BLaER1 (cell line): Measurements from ENCODE around the gene KCNT2.

Experiments used
- H3K27ac ChIP-seq: shearing (Covaris generic); formaldehyde crosslinking; 2 replicates; pipeline ENCODE4 v1.8.1; 2022
- H3K27me3 ChIP-seq: shearing (Covaris generic); formaldehyde crosslinking; 2 replicates; pipeline ENCODE4 v1.8.1; 2022
- H3K36me3 ChIP-seq: shearing (Covaris generic); formaldehyde crosslinking; 2 replicates; pipeline ENCODE4 v1.8.1; 2022
- H3K4me1 ChIP-seq: shearing (Covaris generic); formaldehyde crosslinking; 2 replicates; pipeline ENCODE4 v1.8.1; 2022
- H3K4me2 ChIP-seq: shearing (Covaris generic); formaldehyde crosslinking; 2 replicates; pipeline ENCODE4 v1.8.1; 2022
- H3K4me3 ChIP-seq: shearing (Covaris generic); formaldehyde crosslinking; 2 replicates; pipeline ENCODE4 v1.8.1; 2022
- H3K9ac ChIP-seq: shearing (Covaris generic); formaldehyde crosslinking; 2 replicates; pipeline ENCODE4 v1.8.1; 2022
- H3K9me3 ChIP-seq: shearing (Covaris generic); formaldehyde crosslinking; 2 replicates; pipeline ENCODE4 v1.8.1; 2022
- H4K20me1 ChIP-seq: shearing (Covaris generic); formaldehyde crosslinking; 2 replicates; pipeline ENCODE4 v1.8.1; 2022
- Cebpa-rat ChIP-seq: shearing (Covaris generic); IDR thresholded peaks from 2 replicates; pipeline ENCODE4 v1.8.1; 2022

The KCNT2 gene

DNA sequence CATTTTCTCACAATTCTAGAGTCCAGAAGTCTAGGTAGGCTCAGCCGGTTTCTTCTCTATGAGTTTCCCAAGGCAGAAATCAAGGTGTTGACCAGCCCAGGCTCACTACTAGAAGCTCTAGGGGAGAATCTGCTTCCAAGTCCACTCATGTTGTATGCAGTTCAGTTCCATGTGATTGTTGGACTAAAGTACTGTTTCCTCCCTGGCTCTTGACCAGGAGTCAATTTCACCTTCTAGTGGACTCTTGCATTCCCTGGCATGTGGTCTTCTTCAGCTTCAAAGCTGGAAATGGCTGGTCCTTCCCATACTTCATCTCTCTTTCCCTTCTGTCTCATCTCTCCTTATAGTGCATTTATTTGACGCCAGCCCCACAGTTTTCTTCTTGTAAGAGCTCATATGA lies 153.4 kb downstream of the KCNT2 start:
- no peaks in the 10 kb centered on the region for H4K20me1 ChIP-seq
- H3K9me3 ChIP-seq: no peaks in the 10 kb centered on the region
- H3K27me3 ChIP-seq: no peaks in the 10 kb centered on the region
- no peaks in the 10 kb centered on the region for H3K4me1 ChIP-seq
- H3K9ac ChIP-seq: no peak overlapping the region
- H3K4me3 ChIP-seq: no peak overlapping the region
- no peak overlapping the region for H3K4me2 ChIP-seq
- no peak for TF ChIP-seq Cebpa-rat
- no peaks in the 10 kb centered on the region for H3K36me3 ChIP-seq
- no peak overlapping the region for H3K27ac ChIP-seq

- Histone ChIP-seq H3K9me3 (no peaks in the 10 kb centered on the region), H3K4me3 (no peak overlapping the region), H3K4me1 (no peaks in the 10 kb centered on the region), H3K4me2 (no peak overlapping the region), H4K20me1 (no peaks in the 10 kb centered on the region), H3K36me3 (no peaks in the 10 kb centered on the region), H3K9ac (no peak overlapping the region), H3K27me3 (no peaks in the 10 kb centered on the region), H3K27ac (no peak overlapping the region)
- TF ChIP-seq Cebpa-rat: no peak
Measured at GRCh38 chr1:196451103-196451502, 157.1 kb downstream of the KCNT2 start.

DNA sequence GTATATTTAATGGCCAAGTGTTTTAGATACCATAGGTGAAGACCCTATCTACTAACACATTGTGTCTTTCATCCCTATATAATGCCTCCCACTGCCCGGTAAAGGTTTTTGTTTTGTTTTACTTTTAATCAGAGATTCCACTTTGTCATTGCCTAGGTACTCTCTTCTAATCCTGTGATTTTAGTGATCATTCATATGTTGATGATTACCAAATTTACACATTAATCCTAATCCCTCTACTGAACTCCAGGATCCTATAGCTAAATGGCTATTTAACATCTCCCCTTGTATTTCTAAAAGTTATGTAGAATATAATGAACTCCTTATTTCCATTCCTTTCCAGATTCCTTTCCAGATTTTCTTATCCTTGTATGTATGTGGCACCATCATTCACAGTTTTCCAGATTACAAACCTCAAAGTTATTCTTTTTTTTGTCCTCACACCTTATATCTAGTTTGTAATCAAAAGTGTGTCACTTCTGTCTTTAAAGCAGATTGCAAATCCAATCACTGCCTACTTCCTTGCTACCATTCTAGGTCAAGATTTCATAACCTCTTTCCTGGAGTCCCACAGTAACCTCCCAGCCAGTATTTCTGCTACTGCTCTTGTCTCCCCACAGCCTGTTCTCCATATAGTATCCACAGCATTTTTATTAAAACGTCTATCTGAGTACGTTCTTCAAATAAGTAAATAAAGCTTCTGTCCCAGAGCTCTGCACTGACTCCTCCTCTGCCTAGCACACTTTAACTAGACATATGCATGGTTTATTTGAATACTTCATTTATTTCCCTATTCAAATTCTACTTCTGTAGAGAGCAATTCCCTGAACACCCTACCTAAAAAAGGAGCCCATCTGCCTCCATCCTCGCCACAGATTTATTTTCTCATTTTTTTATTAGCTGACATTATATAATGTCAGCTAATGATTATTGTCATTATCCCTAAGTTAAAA lies 157.8 kb downstream of the KCNT2 start:
- Histone ChIP-seq H3K4me2 (no peak overlapping the region), H3K27ac (no peak overlapping the region), H3K4me1 (no peaks in the 10 kb centered on the region), H4K20me1 (no peaks in the 10 kb centered on the region), H3K27me3 (no peaks in the 10 kb centered on the region), H3K9ac (no peak overlapping the region), H3K36me3 (no peaks in the 10 kb centered on the region), H3K9me3 (no peaks in the 10 kb centered on the region), H3K4me3 (no peak overlapping the region)
- TF ChIP-seq Cebpa-rat: no peak

DNA sequence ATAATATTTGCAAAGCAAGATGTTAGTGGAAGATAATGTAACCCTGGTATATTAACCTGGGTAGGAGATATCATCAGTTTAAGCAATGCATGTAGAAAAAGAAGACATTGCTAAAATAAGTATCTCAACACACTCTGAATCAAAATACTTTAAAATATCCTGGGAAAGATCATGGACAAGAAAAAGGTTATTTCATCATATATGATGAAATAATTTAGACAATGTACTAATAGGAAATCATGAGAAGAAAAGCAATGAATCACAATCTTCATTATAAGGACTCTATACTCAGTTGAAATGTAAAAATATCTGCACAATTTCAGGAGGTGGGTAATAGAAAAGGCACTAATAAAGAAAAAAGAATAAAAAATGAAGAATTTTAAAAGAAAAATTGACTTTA lies 158.8 kb downstream of the KCNT2 start:
- H3K36me3 ChIP-seq: no peaks in the 10 kb centered on the region

DNA sequence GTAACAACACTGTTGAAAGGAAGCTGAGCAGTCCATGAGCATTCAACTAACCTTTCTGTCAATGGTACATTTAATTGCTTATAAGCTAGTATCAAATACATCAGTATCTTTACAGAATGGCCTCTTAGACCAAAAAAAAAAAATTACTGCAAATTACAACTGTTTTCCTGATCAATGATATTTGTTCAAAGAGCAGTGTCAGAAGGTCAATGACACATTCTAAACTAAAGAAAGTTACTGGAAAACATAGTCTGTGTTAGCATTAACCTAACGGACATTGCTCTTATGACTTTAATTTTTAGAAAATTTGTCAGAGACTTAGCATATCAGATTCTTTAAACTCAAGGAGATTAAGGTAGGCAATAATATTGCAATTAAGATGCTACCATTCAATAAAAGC lies 162.5 kb downstream of the KCNT2 start:
- Histone ChIP-seq H3K36me3 (no peaks in the 10 kb centered on the region), H3K27ac (no peak overlapping the region), H3K4me1 (no peaks in the 10 kb centered on the region), H3K27me3 (no peaks in the 10 kb centered on the region), H3K9me3 (no peaks in the 10 kb centered on the region), H4K20me1 (no peaks in the 10 kb centered on the region), H3K4me3 (no peak overlapping the region), H3K4me2 (no peak overlapping the region), H3K9ac (no peak overlapping the region)
- TF ChIP-seq Cebpa-rat: no peak

More for the DNA sequence above, 158.8 kb downstream of the KCNT2 start:
- Histone ChIP-seq H3K27me3 (no peaks in the 10 kb centered on the region), H3K4me2 (no peak overlapping the region), H3K27ac (no peak overlapping the region), H3K9ac (no peak overlapping the region), H3K4me3 (no peak overlapping the region), H4K20me1 (no peaks in the 10 kb centered on the region), H3K9me3 (no peaks in the 10 kb centered on the region), H3K4me1 (no peaks in the 10 kb centered on the region)
- TF ChIP-seq Cebpa-rat: no peak

DNA sequence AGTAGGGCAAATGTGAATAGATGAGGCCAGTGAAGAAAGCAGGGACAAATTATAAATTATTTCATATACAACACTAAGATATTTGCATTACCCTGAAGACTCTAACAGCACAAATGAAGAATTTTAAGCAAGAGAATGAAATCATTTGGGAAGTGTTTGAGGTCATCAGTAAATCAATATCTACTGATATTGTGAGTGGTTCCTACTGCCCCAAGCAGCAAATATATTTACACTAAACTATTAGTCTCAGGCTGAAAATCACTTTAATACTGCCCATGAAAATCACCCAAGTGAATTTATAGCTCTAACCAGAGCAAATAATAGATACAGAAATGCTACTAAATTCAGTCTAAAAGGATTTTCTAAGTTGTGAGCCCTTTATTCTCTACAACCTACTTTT lies 163.6 kb downstream of the KCNT2 start:
- Histone ChIP-seq H3K36me3 (no peaks in the 10 kb centered on the region), H3K9me3 (no peaks in the 10 kb centered on the region), H3K4me3 (no peak overlapping the region), H3K9ac (no peak overlapping the region), H3K27me3 (no peaks in the 10 kb centered on the region), H3K4me2 (no peak overlapping the region), H4K20me1 (no peaks in the 10 kb centered on the region), H3K4me1 (no peaks in the 10 kb centered on the region), H3K27ac (no peak overlapping the region)
- TF ChIP-seq Cebpa-rat: no peak

GRCh38 chr1:196442366-196442765 lies 165.9 kb downstream of the KCNT2 start:
- Histone ChIP-seq H3K27me3 (no peaks in the 10 kb centered on the region), H3K4me2 (no peak overlapping the region), H3K36me3 (no peaks in the 10 kb centered on the region), H3K4me1 (no peaks in the 10 kb centered on the region), H3K27ac (no peak overlapping the region), H3K9ac (no peak overlapping the region), H3K4me3 (no peak overlapping the region), H4K20me1 (no peaks in the 10 kb centered on the region), H3K9me3 (no peaks in the 10 kb centered on the region)
- TF ChIP-seq Cebpa-rat: no peak

DNA sequence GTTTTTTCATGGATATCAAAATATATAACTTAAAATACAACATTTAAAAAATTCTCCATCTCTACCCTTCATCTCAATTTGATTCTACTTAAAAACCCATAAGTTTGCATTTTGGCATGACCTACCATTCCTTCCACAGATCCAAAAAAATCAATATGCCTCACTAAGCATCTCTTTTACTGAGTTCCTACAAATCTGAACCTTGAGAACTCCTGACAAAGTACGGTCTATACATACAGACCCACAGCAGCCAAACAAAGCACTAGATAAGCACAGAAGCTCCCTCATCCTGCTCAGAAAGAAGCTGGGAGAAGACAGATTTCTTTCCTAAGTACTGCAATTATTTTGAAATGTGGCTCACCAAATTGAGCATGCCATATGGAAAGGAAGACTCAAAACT lies 167.5 kb downstream of the KCNT2 start:
- Histone ChIP-seq H3K36me3 (no peaks in the 10 kb centered on the region), H3K4me3 (no peak overlapping the region), H3K27me3 (no peaks in the 10 kb centered on the region), H3K4me2 (no peak overlapping the region), H4K20me1 (no peaks in the 10 kb centered on the region), H3K27ac (no peak overlapping the region), H3K9me3 (no peaks in the 10 kb centered on the region), H3K9ac (no peak overlapping the region), H3K4me1 (no peaks in the 10 kb centered on the region)
- no peak for TF ChIP-seq Cebpa-rat

GRCh38 chr1:196438329-196438728 lies 169.9 kb downstream of the KCNT2 start:
- no peak overlapping the region for H3K4me2 ChIP-seq
- H3K27me3 ChIP-seq: no peaks in the 10 kb centered on the region
- TF ChIP-seq Cebpa-rat: no peak

GRCh38 chr1:196437671-196438070 lies 170.6 kb downstream of the KCNT2 start:
- H3K9ac ChIP-seq: no peak overlapping the region
- no peaks in the 10 kb centered on the region for H3K36me3 ChIP-seq
- no peak overlapping the region for H3K4me3 ChIP-seq
- no peaks in the 10 kb centered on the region for H3K9me3 ChIP-seq
- H3K27me3 ChIP-seq: no peaks in the 10 kb centered on the region
- TF ChIP-seq Cebpa-rat: no peak
- H4K20me1 ChIP-seq: no peaks in the 10 kb centered on the region
- no peaks in the 10 kb centered on the region for H3K4me1 ChIP-seq
- no peak overlapping the region for H3K4me2 ChIP-seq
- no peak overlapping the region for H3K27ac ChIP-seq

More at GRCh38 chr1:196438329-196438728, 169.9 kb downstream of the KCNT2 start:
- no peak overlapping the region for H3K9ac ChIP-seq
- H3K4me3 ChIP-seq: no peak overlapping the region
- no peaks in the 10 kb centered on the region for H4K20me1 ChIP-seq
- H3K36me3 ChIP-seq: no peaks in the 10 kb centered on the region
- no peaks in the 10 kb centered on the region for H3K9me3 ChIP-seq
- H3K4me1 ChIP-seq: no peaks in the 10 kb centered on the region
- H3K27ac ChIP-seq: no peak overlapping the region
